Measurements from ENCODE around the gene HOMEZ. TPM values are rescaled to one million over a fixed set of nuclear protein-coding genes. Genes with fewer than 3 reads are reported as not detected.

HOMEZ gene
- total RNA-seq, 1 experiment from 2014 or later = 18.2 TPM

DNA sequence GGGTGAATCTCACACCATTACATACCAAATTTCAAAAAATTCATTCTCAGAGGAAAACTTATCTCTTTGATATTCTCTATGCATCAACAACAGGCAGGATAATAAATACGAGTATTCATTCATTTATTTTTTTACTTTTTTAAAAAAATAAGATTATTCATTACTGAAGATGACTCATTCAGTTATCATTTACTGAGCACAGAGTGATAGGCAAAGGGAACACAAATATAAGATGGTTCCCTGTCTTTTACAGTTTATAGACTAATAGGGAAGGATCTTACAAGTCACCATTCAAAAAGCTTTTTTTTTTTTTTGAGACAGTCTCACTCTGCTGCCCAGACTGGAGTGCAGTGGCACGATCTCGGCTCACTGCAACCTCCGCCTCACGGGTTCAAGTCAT is 30.4 kb upstream of the HOMEZ start:
- Histone ChIP-seq H3K27ac (ENCODE audit: low read depth, low read length) (no peak overlapping the region), H3K9ac (ENCODE audit: low read length) (no peak overlapping the region), H3K4me1 (ENCODE audit: control insufficient read depth in 1 of 2, insufficient read depth in 2 of 2, low read length in 2 of 2) (peaks cover 8 to 14% of the 10 kb centered on the region in 2 experiments; a peak in 3 of 4 replicates), H3K4me3 (replicated peaks in 1 of 2; ENCODE audit: low read depth in 1 of 2, low read length in 2 of 2) (no peak overlapping the region), H3K27me3 (ENCODE audit: insufficient read depth, low read length) (no peaks in the 10 kb centered on the region), H4K20me1 (ENCODE audit: insufficient read depth) (no peaks in the 10 kb centered on the region), H3K9me3 (ENCODE audit: control insufficient read depth in 1 of 2, insufficient read depth in 1 of 2, low read depth in 1 of 2, low read length in 2 of 2) (no peaks in the 10 kb centered on the region), H3K36me3 (ENCODE audit: control insufficient read depth in 1 of 2, insufficient read depth in 2 of 2, low read length in 2 of 2) (peaks cover 8 to 14% of the 10 kb centered on the region in 2 experiments), H2AFZ (ENCODE audit: low read depth, low read length, poor library complexity, severe bottlenecking) (no peak overlapping the region), H3K79me2 (ENCODE audit: insufficient read depth, low read length) (peaks cover 18% of the 10 kb centered on the region), H3K4me2 (ENCODE audit: low read length) (no peak overlapping the region), H3K9me2 (ENCODE audit: insufficient read depth) (no peaks in the 10 kb centered on the region)
- POLR2A ChIA-PET = no interaction called here
- CTCF ChIA-PET = no interaction called here
- RAD21 ChIA-PET (ENCODE audit: low non-redundant PET in 1 of 2, low total read pairs in 2 of 2, uncharacterized antibody in 2 of 2, unreplicated experiment in 2 of 2) = no interaction called here
- no peak for DNase-seq (ENCODE audit: low read depth, low spot score)
- intact Hi-C loops (cut with micrococcal nuclease) = no loop called here
- BruUV-seq (replicated peaks) = no TSS peak
- TF ChIP-seq CBX3 (IDR thresholded peaks at IDR 0.05; ENCODE audit: low read depth) (no peak), POLR2AphosphoS5 (IDR thresholded peaks at IDR 0.05; ENCODE audit: low read depth, low read length) (no peak)
- TF ChIP-seq, protein P1, sequence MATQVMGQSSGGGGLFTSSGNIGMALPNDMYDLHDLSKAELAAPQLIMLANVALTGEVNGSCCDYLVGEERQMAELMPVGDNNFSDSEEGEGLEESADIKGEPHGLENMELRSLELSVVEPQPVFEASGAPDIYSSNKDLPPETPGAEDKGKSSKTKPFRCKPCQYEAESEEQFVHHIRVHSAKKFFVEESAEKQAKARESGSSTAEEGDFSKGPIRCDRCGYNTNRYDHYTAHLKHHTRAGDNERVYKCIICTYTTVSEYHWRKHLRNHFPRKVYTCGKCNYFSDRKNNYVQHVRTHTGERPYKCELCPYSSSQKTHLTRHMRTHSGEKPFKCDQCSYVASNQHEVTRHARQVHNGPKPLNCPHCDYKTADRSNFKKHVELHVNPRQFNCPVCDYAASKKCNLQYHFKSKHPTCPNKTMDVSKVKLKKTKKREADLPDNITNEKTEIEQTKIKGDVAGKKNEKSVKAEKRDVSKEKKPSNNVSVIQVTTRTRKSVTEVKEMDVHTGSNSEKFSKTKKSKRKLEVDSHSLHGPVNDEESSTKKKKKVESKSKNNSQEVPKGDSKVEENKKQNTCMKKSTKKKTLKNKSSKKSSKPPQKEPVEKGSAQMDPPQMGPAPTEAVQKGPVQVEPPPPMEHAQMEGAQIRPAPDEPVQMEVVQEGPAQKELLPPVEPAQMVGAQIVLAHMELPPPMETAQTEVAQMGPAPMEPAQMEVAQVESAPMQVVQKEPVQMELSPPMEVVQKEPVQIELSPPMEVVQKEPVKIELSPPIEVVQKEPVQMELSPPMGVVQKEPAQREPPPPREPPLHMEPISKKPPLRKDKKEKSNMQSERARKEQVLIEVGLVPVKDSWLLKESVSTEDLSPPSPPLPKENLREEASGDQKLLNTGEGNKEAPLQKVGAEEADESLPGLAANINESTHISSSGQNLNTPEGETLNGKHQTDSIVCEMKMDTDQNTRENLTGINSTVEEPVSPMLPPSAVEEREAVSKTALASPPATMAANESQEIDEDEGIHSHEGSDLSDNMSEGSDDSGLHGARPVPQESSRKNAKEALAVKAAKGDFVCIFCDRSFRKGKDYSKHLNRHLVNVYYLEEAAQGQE (IDR thresholded peaks at IDR 0.05; ENCODE audit: low read depth) = no peak
- no peak for ATAC-seq

DNA sequence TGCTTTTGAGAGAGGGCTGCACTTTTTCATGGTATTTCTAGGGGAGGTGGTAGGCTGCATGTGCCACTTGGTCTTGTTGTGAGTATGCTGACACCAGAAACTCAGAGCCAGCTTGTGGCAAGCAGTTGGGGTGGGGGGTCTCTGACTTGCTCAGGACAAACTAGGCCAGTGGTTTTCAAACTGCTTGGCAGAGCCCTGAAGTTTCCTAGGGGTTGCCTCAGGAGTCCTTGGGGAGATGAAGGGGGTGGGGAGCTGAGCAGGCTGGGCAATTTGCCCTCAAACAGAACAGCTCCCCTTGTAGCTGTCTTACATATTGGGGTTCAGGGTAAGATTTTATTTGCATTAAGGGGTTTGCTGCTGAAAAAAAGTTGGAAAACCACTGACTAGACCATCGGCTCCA is 24.6 kb upstream of the HOMEZ start:
- Histone ChIP-seq H3K79me2 (ENCODE audit: insufficient read depth, low read length) (peaks cover 60% of the 10 kb centered on the region), H3K27ac (ENCODE audit: low read depth, low read length) (no peak overlapping the region), H4K20me1 (ENCODE audit: insufficient read depth) (no peaks in the 10 kb centered on the region), H3K4me1 (ENCODE audit: control insufficient read depth in 1 of 2, insufficient read depth in 2 of 2, low read length in 2 of 2) (peaks cover 16 to 22% of the 10 kb centered on the region in 2 experiments; a peak in 3 of 4 replicates), H3K4me2 (ENCODE audit: low read length) (no peak overlapping the region), H3K27me3 (ENCODE audit: insufficient read depth, low read length) (no peaks in the 10 kb centered on the region), H3K36me3 (ENCODE audit: control insufficient read depth in 1 of 2, insufficient read depth in 2 of 2, low read length in 2 of 2) (peaks cover 32 to 39% of the 10 kb centered on the region in 2 experiments), H3K9ac (ENCODE audit: low read length) (no peak overlapping the region), H3K9me2 (ENCODE audit: insufficient read depth) (no peaks in the 10 kb centered on the region), H3K4me3 (replicated peaks in 1 of 2; ENCODE audit: low read depth in 1 of 2, low read length in 2 of 2) (no peak overlapping the region), H2AFZ (ENCODE audit: low read depth, low read length, poor library complexity, severe bottlenecking) (no peak overlapping the region), H3K9me3 (ENCODE audit: control insufficient read depth in 1 of 2, insufficient read depth in 1 of 2, low read depth in 1 of 2, low read length in 2 of 2) (no peaks in the 10 kb centered on the region)
- RAD21 ChIA-PET (ENCODE audit: low non-redundant PET in 1 of 2, low total read pairs in 2 of 2, uncharacterized antibody in 2 of 2, unreplicated experiment in 2 of 2) = no interaction called here
- no peak for TF ChIP-seq POLR2A (IDR thresholded peaks at IDR 0.05; ENCODE audit: borderline replicate concordance, extremely low read depth, insufficient read depth, insufficient read length)
- TF ChIP-seq YY1 (IDR thresholded peaks at IDR 0.05; ENCODE audit: extremely low read depth, insufficient replicate concordance, low read depth, low read length) = no peak
- TF ChIP-seq SRF (IDR thresholded peaks at IDR 0.05; ENCODE audit: low read depth) = no peak
- TF ChIP-seq CEBPB (IDR thresholded peaks at IDR 0.05; ENCODE audit: low read depth) = no peak
- no peak for TF ChIP-seq TCF7L2 (IDR thresholded peaks at IDR 0.05; ENCODE audit: borderline replicate concordance, extremely low read depth, insufficient read depth, insufficient read length)
- TF ChIP-seq, protein P2, sequence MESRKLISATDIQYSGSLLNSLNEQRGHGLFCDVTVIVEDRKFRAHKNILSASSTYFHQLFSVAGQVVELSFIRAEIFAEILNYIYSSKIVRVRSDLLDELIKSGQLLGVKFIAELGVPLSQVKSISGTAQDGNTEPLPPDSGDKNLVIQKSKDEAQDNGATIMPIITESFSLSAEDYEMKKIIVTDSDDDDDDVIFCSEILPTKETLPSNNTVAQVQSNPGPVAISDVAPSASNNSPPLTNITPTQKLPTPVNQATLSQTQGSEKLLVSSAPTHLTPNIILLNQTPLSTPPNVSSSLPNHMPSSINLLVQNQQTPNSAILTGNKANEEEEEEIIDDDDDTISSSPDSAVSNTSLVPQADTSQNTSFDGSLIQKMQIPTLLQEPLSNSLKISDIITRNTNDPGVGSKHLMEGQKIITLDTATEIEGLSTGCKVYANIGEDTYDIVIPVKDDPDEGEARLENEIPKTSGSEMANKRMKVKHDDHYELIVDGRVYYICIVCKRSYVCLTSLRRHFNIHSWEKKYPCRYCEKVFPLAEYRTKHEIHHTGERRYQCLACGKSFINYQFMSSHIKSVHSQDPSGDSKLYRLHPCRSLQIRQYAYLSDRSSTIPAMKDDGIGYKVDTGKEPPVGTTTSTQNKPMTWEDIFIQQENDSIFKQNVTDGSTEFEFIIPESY (IDR thresholded peaks at IDR 0.05; ENCODE audit: extremely low read depth, insufficient replicate concordance, low read length) = no peak
- no peak for TF ChIP-seq EZH2phosphoT487 (IDR thresholded peaks at IDR 0.05; ENCODE audit: borderline replicate concordance)
- no peak for ATAC-seq
- CTCF ChIA-PET = no interaction called here
- POLR2A ChIA-PET = interaction anchor here (1.3 kb wide), 1 partner anchor 11 kb away, joined by 8 read pairs; the partner anchor contains the start of gene PABPN1
- no TSS peak for BruUV-seq (replicated peaks)
- intact Hi-C loops (cut with micrococcal nuclease) = no loop called here
- no peak for DNase-seq (ENCODE audit: low read depth, low spot score)

All from HCT116 (cell line).